ENCODE results near the gene PIGR. TPM values are rescaled to one million over a fixed set of nuclear protein-coding genes. Genes with fewer than 3 reads are reported as not detected.

Gene PIGR
- total and polyA plus RNA-seq, 2 of the 8 experiments (the other 6 are each of a cell fraction or from before 2014, with no cell fraction given) = not detected

- Histone ChIP-seq H4K20me1 (replicated peaks in 1 of 2; ENCODE audit: control insufficient read depth in 1 of 2, insufficient read depth in 2 of 2, low read length in 2 of 2) (no peaks in the 10 kb centered on the region), H3K4me3 (ENCODE audit: extremely low read depth in 1 of 4, insufficient read depth in 2 of 4, low read depth in 3 of 4, low read length in 4 of 4) (no peak overlapping the region), H3K4me2 (ENCODE audit: insufficient read depth in 1 of 2, low read depth in 2 of 2, low read length in 2 of 2) (no peak overlapping the region), H3K23me2 (ENCODE audit: low read depth, low read length) (no peaks in the 10 kb centered on the region), H4K8ac (ENCODE audit: extremely low read depth, insufficient read depth, low read length) (no peak overlapping the region), H3K56ac (replicated peaks; ENCODE audit: insufficient read length, low read depth, low read length) (no peak overlapping the region), H2AFZ (ENCODE audit: low read length) (no peak overlapping the region), H3K79me2 (ENCODE audit: control insufficient read depth in 1 of 2, insufficient read depth in 2 of 2, low read length in 2 of 2) (no peaks in the 10 kb centered on the region), H3K9ac (replicated peaks in 1 of 4; ENCODE audit: extremely low read depth in 1 of 4, low read depth in 3 of 4, low read length in 3 of 4) (no peak overlapping the region), H3K4ac (replicated peaks; ENCODE audit: insufficient read length, low read depth, low read length) (no peak overlapping the region), H2AK5ac (ENCODE audit: low read depth, low read length) (no peak overlapping the region), H2BK120ac (replicated peaks; ENCODE audit: low read depth, low read length) (no peak overlapping the region), H4K5ac (ENCODE audit: insufficient read length, low read depth, low read length) (no peak overlapping the region), H3K27me3 (replicated peaks in 1 of 4; ENCODE audit: control insufficient read depth in 3 of 4, extremely low read depth in 1 of 4, insufficient read depth in 3 of 4, low read length in 3 of 4) (no peaks in the 10 kb centered on the region), H3K27ac (ENCODE audit: low read depth, low read length) (no peak overlapping the region), H2BK15ac (ENCODE audit: low read length) (no peak overlapping the region), H3K9me3 (ENCODE audit: insufficient read depth in 2 of 2, low read depth in 1 of 2, low read length in 1 of 2) (no peaks in the 10 kb centered on the region), H2BK12ac (ENCODE audit: low read depth, low read length) (no peak overlapping the region), H4K91ac (replicated peaks; ENCODE audit: insufficient read length, low read length) (no peak overlapping the region), H2BK20ac (ENCODE audit: low read length) (no peak overlapping the region), H3K18ac (ENCODE audit: extremely low read depth, low read length) (no peak overlapping the region), H3K14ac (ENCODE audit: insufficient read length) (no peak overlapping the region), H3K36me3 (ENCODE audit: control insufficient read depth in 2 of 4, insufficient read depth in 4 of 4, low read length in 3 of 4) (no peaks in the 10 kb centered on the region), H2BK5ac (ENCODE audit: low read depth, low read length) (no peak overlapping the region), H3K4me1 (replicated peaks in 1 of 4; ENCODE audit: control insufficient read depth in 3 of 4, insufficient read depth in 4 of 4, low read length in 3 of 4) (no peaks in the 10 kb centered on the region; a peak in 1 of 7 replicates), H3K23ac (ENCODE audit: insufficient read length) (no peak overlapping the region), H3K79me1 (ENCODE audit: low read depth, low read length) (no peaks in the 10 kb centered on the region)
- CTCF ChIA-PET (ENCODE audit: partially characterized antibody) = interaction anchor here (0.6 to 7.2 kb wide), 7 partner anchors 9 to 162 kb away, joined by 3 to 52 read pairs (median 4); partner anchors contain the start of gene IL20
- POLR2A ChIA-PET (ENCODE audit: partially characterized antibody) = interaction anchor here (1.6 kb wide), 1 partner anchor 12 kb away, joined by 4 read pairs; no protein-coding TSS in a partner anchor
- WGBS, 2 experiments (ENCODE audit: extremely low coverage in 1 of 2, insufficient coverage in 1 of 2, insufficient read length in 1 of 2, insufficient replicate concordance in 2 of 2, low coverage in 1 of 2, low lambda C conversion rate in 2 of 2, missing lambda C conversion rate in 1 of 2) = 80 to 100% methylated on average over 2 to 9 of the region's 11 CpGs
- DNase-seq (ENCODE audit: low read depth in 1 of 2, low spot score in 2 of 2) (no peak), FAIRE-seq (no peak)
- TF ChIP-seq JUN (IDR thresholded peaks at IDR 0.05; ENCODE audit: low read depth, low read length) (no peak), E2F6 (IDR thresholded peaks at IDR 0.05) (no peak), SP4 (IDR thresholded peaks at IDR 0.05; ENCODE audit: low read length) (no peak), CBX5 (IDR thresholded peaks at IDR 0.05; ENCODE audit: low read depth, low read length) (no peak), TAF1 (IDR thresholded peaks at IDR 0.05; ENCODE audit: low read depth, low read length) (no peak), SIX5 (IDR thresholded peaks at IDR 0.05; ENCODE audit: low read depth, low read length) (no peak), RXRA (IDR thresholded peaks at IDR 0.05; ENCODE audit: insufficient read depth, low read depth, low read length) (no peak), PHF8 (conservative IDR thresholded peaks at IDR 0.05; ENCODE audit: low read depth, low read length) (no peak), CBX8 (IDR thresholded peaks at IDR 0.05; ENCODE audit: borderline replicate concordance, low read depth, low read length) (no peak), NANOG (IDR thresholded peaks at IDR 0.05; ENCODE audit: insufficient read depth, low read depth, low read length, poor library complexity, severe bottlenecking) (no peak), KDM5A (IDR thresholded peaks at IDR 0.05; ENCODE audit: low read length) (no peak), KDM1A (IDR thresholded peaks at IDR 0.05; ENCODE audit: borderline replicate concordance, low read length) (no peak)
Observed at GRCh38 chr1:206898089-206898914, 48.0 kb downstream of the PIGR start.
